GM23338 (cell line): ENCODE data around the gene KRT6A. TPM values are rescaled to one million over a fixed set of nuclear protein-coding genes. Genes with fewer than 3 reads are reported as not detected.

ENCODE experiments used
- ATAC-seq: fragments of 200-7000 bp; cut with Tn5 transposase; 3 replicates; pipeline ENCODE4 v1.9.1; 2020
- DNase-seq: peaks from one replicate; pipeline ENCODE4 v3.0.0-alpha.2; 2015; ENCODE audit warnings: low spot score
- H2AFZ ChIP-seq: fragments of 200-600 bp; sonication (generic); 2 replicates; pipeline ENCODE4 v1.8.0; 2016; ENCODE audit warnings: antibody characterized with exemption, mild to moderate bottlenecking, moderate library complexity
- H3F3A ChIP-seq: fragments of 200-600 bp; sonication (generic); replicated peaks from 2 replicates; pipeline ENCODE4 v1.8.0; 2017; ENCODE audit warnings: antibody characterized with exemption, mixed run types, low read depth
- H3K27ac ChIP-seq: fragments of 200-600 bp; sonication (generic); 2 replicates; pipeline ENCODE4 v1.6.1; 2016; ENCODE audit warnings: low read depth
- H3K27me3 ChIP-seq: fragments of 200-600 bp; sonication (generic); 2 replicates; pipeline ENCODE4 v1.8.0; 2016; ENCODE audit warnings: mild to moderate bottlenecking, mixed run types, moderate library complexity; ENCODE audit not compliant: insufficient read depth
- H3K36me3 ChIP-seq: fragments of 200-600 bp; sonication (generic); 2 replicates; pipeline ENCODE4 v1.8.0; 2016; ENCODE audit warnings: mild to moderate bottlenecking; ENCODE audit not compliant: insufficient read depth
- H3K4me1 ChIP-seq: fragments of 200-600 bp; sonication (generic); 2 replicates; pipeline ENCODE4 v1.8.0; 2016; ENCODE audit warnings: mild to moderate bottlenecking, moderate library complexity; ENCODE audit not compliant: insufficient read depth
- H3K4me2 ChIP-seq: fragments of 200-600 bp; sonication (generic); 2 replicates; pipeline ENCODE4 v1.7.1; 2017; ENCODE audit warnings: mixed run types
- H3K4me3 ChIP-seq: fragments of 200-600 bp; sonication (generic); 2 replicates; pipeline ENCODE4 v1.6.1; 2016; ENCODE audit warnings: mixed run types
- H3K79me2 ChIP-seq: fragments of 200-600 bp; sonication (generic); replicated peaks from 2 replicates; pipeline ENCODE4 v1.8.0; 2017; ENCODE audit warnings: mild to moderate bottlenecking; ENCODE audit not compliant: insufficient read depth
- H3K9me2 ChIP-seq: fragments of 200-600 bp; sonication (generic); 2 replicates; pipeline ENCODE4 v1.8.0; 2017; ENCODE audit not compliant: insufficient read depth
- H4K20me1 ChIP-seq: fragments of 200-600 bp; sonication (generic); replicated peaks from 2 replicates; pipeline ENCODE4 v1.8.0; 2017; ENCODE audit warnings: mild to moderate bottlenecking; ENCODE audit not compliant: insufficient read depth
- H3K27ac Mint-ChIP-seq: 2 replicates; pipeline ENCODE4 v1.8.0; 2020; ENCODE audit warnings: inconsistent platforms, mild to moderate bottlenecking, moderate library complexity, mixed read lengths
- H3K27me3 Mint-ChIP-seq: 3 replicates; pipeline ENCODE4 v1.8.0; 2022; ENCODE audit warnings: low read depth, mild to moderate bottlenecking, moderate library complexity, mixed read lengths, inconsistent platforms; ENCODE audit not compliant: insufficient read depth, poor library complexity
- H3K36me3 Mint-ChIP-seq: 3 replicates; pipeline ENCODE4 v1.8.0; 2021; ENCODE audit warnings: low read depth, mild to moderate bottlenecking, inconsistent platforms, moderate library complexity, mixed read lengths
- H3K4me1 Mint-ChIP-seq: 3 replicates; pipeline ENCODE4 v1.8.0; 2020; ENCODE audit warnings: mild to moderate bottlenecking, inconsistent platforms, mixed read lengths
- H3K4me3 Mint-ChIP-seq: 3 replicates; pipeline ENCODE4 v1.8.0; 2021; ENCODE audit warnings: moderate library complexity, mild to moderate bottlenecking, inconsistent platforms, mixed read lengths
- H3K9me3 Mint-ChIP-seq: 3 replicates; pipeline ENCODE4 v1.8.0; 2020; ENCODE audit warnings: moderate library complexity, mild to moderate bottlenecking, inconsistent platforms, mixed read lengths
- CREB1 ChIP-seq: fragments of 250-450 bp; sonication (Bioruptor Pico); IDR thresholded peaks from 2 replicates; pipeline ENCODE4 v1.5.0; 2020; ENCODE audit warnings: low read depth, mild to moderate bottlenecking, moderate library complexity
- EZH2 ChIP-seq: fragments of 200-600 bp; sonication (generic); IDR thresholded peaks from one replicate; pipeline ENCODE4 v1.8.0; 2017; ENCODE audit warnings: antibody characterized with exemption, mild to moderate bottlenecking, low read depth; ENCODE audit not compliant: unreplicated experiment
- EZH2phosphoT487 ChIP-seq: fragments of 200-600 bp; sonication (generic); IDR thresholded peaks from one replicate; pipeline ENCODE4 v1.8.1; 2018; ENCODE audit warnings: antibody characterized with exemption; ENCODE audit not compliant: unreplicated experiment
- JUNB ChIP-seq: IDR thresholded peaks from one replicate; pipeline ENCODE4 v1.6.1; 2016; ENCODE audit warnings: antibody characterized with exemption; ENCODE audit not compliant: unreplicated experiment
- NANOG ChIP-seq: IDR thresholded peaks from 2 replicates; pipeline ENCODE4 v1.6.1; 2016; ENCODE audit warnings: antibody characterized with exemption, borderline replicate concordance
- POLR2AphosphoS5 ChIP-seq: IDR thresholded peaks from 2 replicates; pipeline ENCODE4 v1.6.1; 2016; ENCODE audit warnings: antibody characterized with exemption, low read depth
- STAT1 ChIP-seq: IDR thresholded peaks from one replicate; pipeline ENCODE4 v1.6.1; 2016; ENCODE audit warnings: antibody characterized with exemption; ENCODE audit not compliant: unreplicated experiment
- ZNF114 ChIP-seq: fragments of 250-450 bp; sonication (Bioruptor Pico); IDR thresholded peaks from 2 replicates; pipeline ENCODE4 v1.5.0; 2020; ENCODE audit warnings: mild to moderate bottlenecking, moderate library complexity
- ZNF331 ChIP-seq: fragments of 250-450 bp; sonication (Bioruptor Pico); IDR thresholded peaks from 2 replicates; pipeline ENCODE4 v1.5.0; 2020; ENCODE audit warnings: low read depth, mild to moderate bottlenecking, moderate library complexity
- polyA plus RNA-seq: library from polyadenylated mRNA; unstranded; fragments of >200 nt; fragmentation: Nextera tagmentation; extraction: Ambion mirVana; gene quantifications from 2 replicates; pipeline ENCODE4 v1.2.1, GENCODE V29; 2016
- total RNA-seq: library from RNA; depleted of rRNA; stranded (reverse); fragments of >200 nt; shearing (Covaris generic); gene quantifications from 2 replicates; pipeline ENCODE4 v1.2.3, GENCODE V29; 2014
- TF ChIP-seq, protein P1 (sequence below): IDR thresholded peaks from one replicate; pipeline ENCODE4 v1.6.1; 2018; ENCODE audit warnings: antibody characterized with exemption; ENCODE audit not compliant: unreplicated experiment
- TF ChIP-seq, protein P2 (sequence below): IDR thresholded peaks from 2 replicates; pipeline ENCODE4 v1.6.1; 2016; ENCODE audit warnings: antibody characterized with exemption
- TF ChIP-seq, protein P3 (sequence below), 2 experiments: fragments of 200-600 bp in 1 of 2; sonication (generic) in 1 of 2; conservative IDR thresholded peaks; 2 replicates each; pipeline versions ENCODE4 v1.5.1 to v1.6.1; 2016 to 2017; ENCODE audit warnings: antibody characterized with exemption in 2 of 2, low read depth in 2 of 2, mild to moderate bottlenecking in 2 of 2, moderate library complexity in 1 of 2
- TF ChIP-seq, protein P4 (sequence below): fragments of 250-450 bp; sonication (Bioruptor Pico); IDR thresholded peaks from 2 replicates; pipeline ENCODE4 v1.5.0; 2020; ENCODE audit warnings: mild to moderate bottlenecking, moderate library complexity

Gene KRT6A
- total and polyA plus RNA-seq, 2 experiments from 2014 or later, result not detected

DNA sequence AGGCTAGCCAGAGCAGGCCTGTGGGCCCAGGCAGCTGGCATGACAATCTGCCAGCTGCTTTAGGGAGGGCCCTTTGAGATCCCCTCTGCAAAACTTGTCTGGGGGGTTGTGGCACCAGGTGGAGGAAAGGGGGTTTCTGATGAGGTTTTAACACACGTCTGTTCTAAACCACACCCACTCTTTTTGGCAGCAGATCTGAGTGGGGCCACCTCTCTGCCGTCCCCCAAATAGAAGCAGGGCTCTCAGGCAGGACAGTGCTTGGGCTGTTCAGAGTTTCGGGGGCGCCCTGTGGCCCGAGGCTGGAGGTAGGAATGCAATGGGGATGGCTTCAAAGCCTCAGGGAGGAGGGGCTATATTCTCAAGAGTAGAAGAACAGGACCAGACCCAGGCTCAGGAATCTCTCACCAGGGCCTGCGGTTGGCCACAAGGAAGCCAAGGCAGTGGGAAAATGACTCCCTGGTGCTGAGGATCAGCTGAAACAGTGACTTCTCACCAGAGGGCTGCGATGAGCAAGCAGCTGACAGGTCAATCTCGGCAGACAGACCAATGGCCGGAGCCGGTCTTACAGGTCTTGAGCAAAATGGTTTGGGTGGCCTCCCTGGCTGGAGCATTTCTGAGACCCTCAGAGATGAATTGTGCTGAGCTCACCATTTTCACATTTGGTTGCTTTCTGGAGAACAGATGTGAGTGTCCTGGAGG is 28.7 kb upstream of the KRT6A start:
- Histone ChIP-seq H3K4me1 (no peaks in the 10 kb centered on the region), H3K9me2 (0 out of 2 replicates have a peak, but pooled peaks cover 3% of the 10 kb centered on the region), H3K27ac (no peak overlapping the region), H3K36me3 (no peaks in the 10 kb centered on the region), H3K27me3 (no peaks in the 10 kb centered on the region), H2AFZ (peak overlapping the region; percentile 18), H3F3A (no peaks in the 10 kb centered on the region), H4K20me1 (no peaks in the 10 kb centered on the region), H3K4me2 (no peak overlapping the region), H3K79me2 (no peaks in the 10 kb centered on the region), H3K4me3 (no peak overlapping the region)
- peak; percentile 8 for DNase-seq
- no peaks in the 10 kb centered on the region for H3K36me3 Mint-ChIP-seq
- H3K9me3 Mint-ChIP-seq, result no peaks in the 10 kb centered on the region
- no peak overlapping the region; the same call in 1 of the 2 replicates for H3K27ac Mint-ChIP-seq
- TF ChIP-seq, protein P1, sequence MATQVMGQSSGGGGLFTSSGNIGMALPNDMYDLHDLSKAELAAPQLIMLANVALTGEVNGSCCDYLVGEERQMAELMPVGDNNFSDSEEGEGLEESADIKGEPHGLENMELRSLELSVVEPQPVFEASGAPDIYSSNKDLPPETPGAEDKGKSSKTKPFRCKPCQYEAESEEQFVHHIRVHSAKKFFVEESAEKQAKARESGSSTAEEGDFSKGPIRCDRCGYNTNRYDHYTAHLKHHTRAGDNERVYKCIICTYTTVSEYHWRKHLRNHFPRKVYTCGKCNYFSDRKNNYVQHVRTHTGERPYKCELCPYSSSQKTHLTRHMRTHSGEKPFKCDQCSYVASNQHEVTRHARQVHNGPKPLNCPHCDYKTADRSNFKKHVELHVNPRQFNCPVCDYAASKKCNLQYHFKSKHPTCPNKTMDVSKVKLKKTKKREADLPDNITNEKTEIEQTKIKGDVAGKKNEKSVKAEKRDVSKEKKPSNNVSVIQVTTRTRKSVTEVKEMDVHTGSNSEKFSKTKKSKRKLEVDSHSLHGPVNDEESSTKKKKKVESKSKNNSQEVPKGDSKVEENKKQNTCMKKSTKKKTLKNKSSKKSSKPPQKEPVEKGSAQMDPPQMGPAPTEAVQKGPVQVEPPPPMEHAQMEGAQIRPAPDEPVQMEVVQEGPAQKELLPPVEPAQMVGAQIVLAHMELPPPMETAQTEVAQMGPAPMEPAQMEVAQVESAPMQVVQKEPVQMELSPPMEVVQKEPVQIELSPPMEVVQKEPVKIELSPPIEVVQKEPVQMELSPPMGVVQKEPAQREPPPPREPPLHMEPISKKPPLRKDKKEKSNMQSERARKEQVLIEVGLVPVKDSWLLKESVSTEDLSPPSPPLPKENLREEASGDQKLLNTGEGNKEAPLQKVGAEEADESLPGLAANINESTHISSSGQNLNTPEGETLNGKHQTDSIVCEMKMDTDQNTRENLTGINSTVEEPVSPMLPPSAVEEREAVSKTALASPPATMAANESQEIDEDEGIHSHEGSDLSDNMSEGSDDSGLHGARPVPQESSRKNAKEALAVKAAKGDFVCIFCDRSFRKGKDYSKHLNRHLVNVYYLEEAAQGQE, result no peak
- TF ChIP-seq EZH2 (no peak), CREB1 (CRISPR knock-in tag) (no peak), ZNF331 (CRISPR knock-in tag) (no peak), STAT1 (no peak), JUNB (no peak), ZNF114 (CRISPR knock-in tag) (no peak), EZH2phosphoT487 (no peak), NANOG (no peak), POLR2AphosphoS5 (no peak)
- TF ChIP-seq, protein P2, sequence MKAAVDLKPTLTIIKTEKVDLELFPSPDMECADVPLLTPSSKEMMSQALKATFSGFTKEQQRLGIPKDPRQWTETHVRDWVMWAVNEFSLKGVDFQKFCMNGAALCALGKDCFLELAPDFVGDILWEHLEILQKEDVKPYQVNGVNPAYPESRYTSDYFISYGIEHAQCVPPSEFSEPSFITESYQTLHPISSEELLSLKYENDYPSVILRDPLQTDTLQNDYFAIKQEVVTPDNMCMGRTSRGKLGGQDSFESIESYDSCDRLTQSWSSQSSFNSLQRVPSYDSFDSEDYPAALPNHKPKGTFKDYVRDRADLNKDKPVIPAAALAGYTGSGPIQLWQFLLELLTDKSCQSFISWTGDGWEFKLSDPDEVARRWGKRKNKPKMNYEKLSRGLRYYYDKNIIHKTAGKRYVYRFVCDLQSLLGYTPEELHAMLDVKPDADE, result no peak
- TF ChIP-seq, protein P3, sequence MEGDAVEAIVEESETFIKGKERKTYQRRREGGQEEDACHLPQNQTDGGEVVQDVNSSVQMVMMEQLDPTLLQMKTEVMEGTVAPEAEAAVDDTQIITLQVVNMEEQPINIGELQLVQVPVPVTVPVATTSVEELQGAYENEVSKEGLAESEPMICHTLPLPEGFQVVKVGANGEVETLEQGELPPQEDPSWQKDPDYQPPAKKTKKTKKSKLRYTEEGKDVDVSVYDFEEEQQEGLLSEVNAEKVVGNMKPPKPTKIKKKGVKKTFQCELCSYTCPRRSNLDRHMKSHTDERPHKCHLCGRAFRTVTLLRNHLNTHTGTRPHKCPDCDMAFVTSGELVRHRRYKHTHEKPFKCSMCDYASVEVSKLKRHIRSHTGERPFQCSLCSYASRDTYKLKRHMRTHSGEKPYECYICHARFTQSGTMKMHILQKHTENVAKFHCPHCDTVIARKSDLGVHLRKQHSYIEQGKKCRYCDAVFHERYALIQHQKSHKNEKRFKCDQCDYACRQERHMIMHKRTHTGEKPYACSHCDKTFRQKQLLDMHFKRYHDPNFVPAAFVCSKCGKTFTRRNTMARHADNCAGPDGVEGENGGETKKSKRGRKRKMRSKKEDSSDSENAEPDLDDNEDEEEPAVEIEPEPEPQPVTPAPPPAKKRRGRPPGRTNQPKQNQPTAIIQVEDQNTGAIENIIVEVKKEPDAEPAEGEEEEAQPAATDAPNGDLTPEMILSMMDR (conservative IDR thresholded peaks at IDR 0.05; ENCODE audit: low read depth in 2 of 2), result no peak
- TF ChIP-seq, protein P4, sequence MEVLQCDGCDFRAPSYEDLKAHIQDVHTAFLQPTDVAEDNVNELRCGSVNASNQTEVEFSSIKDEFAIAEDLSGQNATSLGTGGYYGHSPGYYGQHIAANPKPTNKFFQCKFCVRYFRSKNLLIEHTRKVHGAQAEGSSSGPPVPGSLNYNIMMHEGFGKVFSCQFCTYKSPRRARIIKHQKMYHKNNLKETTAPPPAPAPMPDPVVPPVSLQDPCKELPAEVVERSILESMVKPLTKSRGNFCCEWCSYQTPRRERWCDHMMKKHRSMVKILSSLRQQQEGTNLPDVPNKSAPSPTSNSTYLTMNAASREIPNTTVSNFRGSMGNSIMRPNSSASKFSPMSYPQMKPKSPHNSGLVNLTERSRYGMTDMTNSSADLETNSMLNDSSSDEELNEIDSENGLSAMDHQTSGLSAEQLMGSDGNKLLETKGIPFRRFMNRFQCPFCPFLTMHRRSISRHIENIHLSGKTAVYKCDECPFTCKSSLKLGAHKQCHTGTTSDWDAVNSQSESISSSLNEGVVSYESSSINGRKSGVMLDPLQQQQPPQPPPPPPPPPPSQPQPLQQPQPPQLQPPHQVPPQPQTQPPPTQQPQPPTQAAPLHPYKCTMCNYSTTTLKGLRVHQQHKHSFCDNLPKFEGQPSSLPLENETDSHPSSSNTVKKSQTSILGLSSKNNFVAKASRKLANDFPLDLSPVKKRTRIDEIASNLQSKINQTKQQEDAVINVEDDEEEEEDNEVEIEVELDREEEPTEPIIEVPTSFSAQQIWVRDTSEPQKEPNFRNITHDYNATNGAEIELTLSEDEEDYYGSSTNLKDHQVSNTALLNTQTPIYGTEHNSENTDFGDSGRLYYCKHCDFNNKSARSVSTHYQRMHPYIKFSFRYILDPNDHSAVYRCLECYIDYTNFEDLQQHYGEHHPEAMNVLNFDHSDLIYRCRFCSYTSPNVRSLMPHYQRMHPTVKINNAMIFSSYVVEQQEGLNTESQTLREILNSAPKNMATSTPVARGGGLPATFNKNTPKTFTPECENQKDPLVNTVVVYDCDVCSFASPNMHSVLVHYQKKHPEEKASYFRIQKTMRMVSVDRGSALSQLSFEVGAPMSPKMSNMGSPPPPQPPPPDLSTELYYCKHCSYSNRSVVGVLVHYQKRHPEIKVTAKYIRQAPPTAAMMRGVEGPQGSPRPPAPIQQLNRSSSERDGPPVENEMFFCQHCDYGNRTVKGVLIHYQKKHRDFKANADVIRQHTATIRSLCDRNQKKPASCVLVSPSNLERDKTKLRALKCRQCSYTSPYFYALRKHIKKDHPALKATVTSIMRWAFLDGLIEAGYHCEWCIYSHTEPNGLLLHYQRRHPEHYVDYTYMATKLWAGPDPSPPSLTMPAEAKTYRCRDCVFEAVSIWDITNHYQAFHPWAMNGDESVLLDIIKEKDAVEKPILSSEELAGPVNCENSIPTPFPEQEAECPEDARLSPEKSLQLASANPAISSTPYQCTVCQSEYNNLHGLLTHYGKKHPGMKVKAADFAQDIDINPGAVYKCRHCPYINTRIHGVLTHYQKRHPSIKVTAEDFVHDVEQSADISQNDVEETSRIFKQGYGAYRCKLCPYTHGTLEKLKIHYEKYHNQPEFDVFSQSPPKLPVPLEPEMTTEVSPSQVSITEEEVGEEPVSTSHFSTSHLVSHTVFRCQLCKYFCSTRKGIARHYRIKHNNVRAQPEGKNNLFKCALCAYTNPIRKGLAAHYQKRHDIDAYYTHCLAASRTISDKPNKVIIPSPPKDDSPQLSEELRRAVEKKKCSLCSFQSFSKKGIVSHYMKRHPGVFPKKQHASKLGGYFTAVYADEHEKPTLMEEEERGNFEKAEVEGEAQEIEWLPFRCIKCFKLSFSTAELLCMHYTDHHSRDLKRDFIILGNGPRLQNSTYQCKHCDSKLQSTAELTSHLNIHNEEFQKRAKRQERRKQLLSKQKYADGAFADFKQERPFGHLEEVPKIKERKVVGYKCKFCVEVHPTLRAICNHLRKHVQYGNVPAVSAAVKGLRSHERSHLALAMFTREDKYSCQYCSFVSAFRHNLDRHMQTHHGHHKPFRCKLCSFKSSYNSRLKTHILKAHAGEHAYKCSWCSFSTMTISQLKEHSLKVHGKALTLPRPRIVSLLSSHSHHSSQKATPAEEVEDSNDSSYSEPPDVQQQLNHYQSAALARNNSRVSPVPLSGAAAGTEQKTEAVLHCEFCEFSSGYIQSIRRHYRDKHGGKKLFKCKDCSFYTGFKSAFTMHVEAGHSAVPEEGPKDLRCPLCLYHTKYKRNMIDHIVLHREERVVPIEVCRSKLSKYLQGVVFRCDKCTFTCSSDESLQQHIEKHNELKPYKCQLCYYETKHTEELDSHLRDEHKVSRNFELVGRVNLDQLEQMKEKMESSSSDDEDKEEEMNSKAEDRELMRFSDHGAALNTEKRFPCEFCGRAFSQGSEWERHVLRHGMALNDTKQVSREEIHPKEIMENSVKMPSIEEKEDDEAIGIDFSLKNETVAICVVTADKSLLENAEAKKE (CRISPR knock-in tag), result no peak
- H3K4me3 Mint-ChIP-seq, result no peak overlapping the region
- peaks cover 12% of the 10 kb centered on the region for H3K27me3 Mint-ChIP-seq
- peaks cover 15% of the 10 kb centered on the region; the same call in 1 of the 3 replicates for H3K4me1 Mint-ChIP-seq
- peak; percentile 46 for ATAC-seq
